Midbrain (tissue), 1 donor: ENCODE data around the gene BPIFA2.

Experiments
- DNase-seq: peaks from one replicate; lab custom pipeline; 2025; lab: John Stamatoyannopoulos, UW

BPIFA2 gene

DNA sequence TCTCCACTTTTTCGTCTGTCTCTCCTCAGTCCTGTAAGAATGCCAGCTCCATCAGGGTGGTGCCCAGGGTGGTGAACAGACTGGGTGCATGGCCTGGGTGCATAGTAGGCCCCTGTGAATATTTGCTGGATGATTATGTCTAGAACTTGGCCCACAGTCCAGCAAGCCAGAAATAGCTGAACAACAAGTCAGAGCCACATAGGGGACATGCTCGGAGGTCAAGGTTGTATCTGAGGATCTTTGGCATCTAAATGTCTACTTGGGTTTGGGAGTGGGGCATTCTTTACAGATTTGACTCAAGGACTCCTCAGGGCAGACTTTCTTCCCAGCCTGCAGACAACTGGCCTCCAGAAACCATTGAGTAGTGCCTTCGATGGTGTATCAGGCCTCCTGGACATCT, 31.1 kb downstream of the BPIFA2 start:
- no peak for DNase-seq

DNA sequence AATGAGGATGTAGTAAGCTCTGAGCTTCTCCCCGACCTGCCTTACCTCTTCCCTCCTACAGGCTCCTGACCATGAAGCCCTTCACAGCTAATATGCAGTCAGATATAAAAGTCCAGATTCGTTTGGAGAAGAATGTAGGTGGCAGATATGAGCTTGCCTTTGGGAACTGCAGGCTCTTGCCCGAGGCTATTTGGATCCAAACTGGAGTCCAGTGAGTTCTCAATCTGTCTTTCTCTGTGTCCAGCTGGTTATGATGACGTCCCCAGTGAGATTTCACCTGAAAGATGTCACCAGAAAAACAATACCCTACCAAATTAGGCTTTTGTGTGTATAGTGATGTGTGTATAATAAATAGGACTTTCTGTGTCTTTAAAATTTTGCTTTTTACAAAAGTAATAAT, 34.5 kb downstream of the BPIFA2 start:
- no peak for DNase-seq

DNA sequence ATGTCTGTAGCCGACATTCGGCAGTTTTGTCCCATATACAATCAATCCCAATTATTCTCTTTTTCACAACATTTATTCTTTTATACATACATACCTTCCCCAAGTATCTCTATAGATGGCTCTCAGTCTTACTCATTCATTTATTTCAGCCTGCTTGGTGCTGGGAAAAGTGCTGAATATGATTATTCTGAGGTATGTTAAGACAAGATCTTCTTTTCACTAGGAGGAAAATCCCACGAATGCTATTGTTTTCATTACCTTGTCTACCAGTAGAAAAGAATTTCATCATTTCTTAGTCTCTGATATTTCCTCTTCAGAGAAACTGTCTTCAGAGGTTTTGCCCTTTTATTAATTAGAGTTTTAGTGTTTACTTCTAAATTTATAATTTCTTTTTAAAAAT, 35.5 kb downstream of the BPIFA2 start:
- no peak for DNase-seq

DNA sequence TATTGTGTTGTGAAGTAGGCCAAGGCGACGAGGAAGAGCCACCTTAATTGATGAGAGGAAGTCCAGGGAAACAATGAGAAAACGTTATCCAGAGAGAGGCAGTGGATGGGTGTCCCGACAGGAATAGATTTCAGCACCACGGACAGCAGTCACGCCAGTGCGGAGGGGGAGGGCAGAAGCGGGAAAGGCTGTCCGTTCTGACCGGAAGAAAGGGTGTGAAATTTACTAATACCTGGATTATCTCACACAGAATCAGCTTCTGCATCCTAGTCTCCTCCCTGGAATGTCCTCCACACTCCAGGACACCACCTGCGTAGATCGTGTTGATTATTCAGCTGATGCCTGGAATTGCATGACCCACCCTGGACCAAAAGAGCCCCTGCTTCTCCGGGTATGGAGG, 41.8 kb downstream of the BPIFA2 start:
- peak; percentile 44 for DNase-seq

DNA sequence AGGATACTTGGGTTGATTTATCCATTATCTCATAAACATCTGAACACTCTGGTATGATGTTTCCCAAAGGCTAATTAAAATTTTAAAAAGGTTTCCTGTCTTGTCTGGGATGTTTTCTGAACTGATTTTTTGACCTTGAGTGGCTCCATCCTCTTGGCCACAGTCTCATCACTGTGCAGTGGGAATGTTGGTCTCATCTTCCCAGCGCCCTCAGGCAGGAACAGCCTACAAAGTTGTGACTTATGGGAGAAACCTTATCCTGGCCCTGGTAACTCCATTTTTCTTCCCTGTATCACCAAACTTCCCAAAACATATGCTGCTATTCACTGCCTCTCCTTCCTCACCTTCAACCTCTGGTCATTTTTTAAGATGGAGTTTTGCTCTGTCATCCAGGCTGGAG, 42.4 kb downstream of the BPIFA2 start:
- no peak for DNase-seq

DNA sequence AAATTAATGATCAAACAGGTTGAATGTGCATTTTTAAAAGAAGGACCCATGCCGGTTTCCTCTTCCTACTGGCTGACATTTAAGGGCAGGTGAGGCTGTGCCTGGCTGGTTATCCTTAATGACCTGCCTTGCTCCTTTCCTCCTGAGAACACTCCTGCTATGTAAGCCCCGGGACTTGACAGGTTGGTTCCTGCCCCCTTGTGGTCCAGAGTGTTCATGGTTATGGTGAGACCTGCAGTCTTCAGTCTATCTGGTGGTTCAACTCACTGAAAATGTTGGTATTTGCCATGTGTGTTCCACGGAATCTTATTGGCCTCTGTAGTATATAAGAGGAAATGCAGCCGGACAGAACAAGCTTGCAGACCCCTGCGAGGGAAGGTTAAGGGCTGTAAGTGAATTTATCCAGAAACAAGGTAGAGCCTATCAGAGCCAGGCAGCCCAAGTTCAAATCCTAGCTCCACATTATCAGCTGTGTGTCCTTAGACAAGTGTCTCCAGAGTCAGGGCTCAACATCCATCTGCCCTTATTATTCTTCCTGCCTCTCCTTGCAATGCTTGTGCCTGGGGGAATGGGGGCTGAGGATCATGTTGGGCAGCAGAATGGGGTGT, 44.0 kb downstream of the BPIFA2 start:
- no peak for DNase-seq

DNA sequence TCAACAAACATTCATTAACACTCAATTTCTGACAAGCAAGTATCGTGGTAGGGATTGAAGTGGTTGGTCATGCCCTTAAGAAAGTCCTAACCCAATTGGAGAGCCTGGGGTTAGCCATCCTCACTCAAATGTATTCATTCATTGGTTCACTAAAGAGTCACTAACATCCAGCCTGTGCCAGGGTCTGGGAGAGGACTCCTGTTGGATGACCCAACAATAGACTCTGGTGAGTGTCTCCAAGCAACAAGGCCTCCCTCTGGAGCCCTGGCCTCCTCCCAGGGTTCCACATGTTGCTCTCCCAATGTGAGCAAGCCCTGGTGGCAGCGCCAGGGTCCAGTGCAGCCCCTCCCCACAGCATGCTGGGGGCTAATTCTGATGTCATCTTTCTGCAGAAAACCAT, 49.1 kb downstream of the BPIFA2 start, which contains the start of gene BPIFA3:
TSS of gene BPIFA3 (plus strand) at position 301 of the 400 bp plus-strand sequence. CDS start 185 bp downstream, outside the sequence.
- DNase-seq = no peak

DNA sequence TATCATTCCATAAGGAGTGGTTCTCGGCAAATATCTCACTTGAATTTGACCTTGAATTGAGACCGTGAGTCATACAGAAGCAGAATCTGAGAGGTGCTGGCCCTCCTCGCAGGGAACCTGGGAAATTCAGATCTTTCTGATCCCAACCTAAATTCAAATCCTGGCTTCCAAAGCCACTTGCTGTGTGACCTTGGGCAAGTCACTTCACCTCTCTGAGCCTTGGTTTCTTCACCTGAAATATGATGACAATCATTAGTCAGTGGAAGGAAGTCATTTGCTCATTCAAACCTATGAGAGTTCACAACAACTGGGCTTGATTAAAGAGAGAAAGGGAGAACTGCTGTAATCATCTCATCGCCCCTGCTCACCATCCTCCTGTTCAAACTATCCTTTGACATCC, 56.4 kb downstream of the BPIFA2 start:
- no peak for DNase-seq

DNA sequence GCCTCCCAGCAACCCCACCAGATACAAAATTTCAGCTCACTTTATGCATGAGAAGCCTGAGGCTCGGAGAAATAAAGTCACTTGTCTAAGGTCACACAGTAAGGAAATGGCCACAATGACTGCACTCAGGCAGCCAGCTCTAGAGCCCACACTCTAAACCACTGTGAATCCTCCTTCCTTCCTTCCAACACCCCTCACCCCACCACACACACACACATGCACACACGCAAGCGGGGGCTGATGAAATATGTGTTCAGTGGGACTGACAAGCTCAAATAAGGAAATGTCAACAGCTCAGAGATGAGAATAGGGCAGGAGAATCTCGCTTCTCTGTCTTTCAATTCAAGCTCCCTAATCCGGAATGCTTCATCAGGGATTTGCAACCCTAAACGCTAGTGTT, 61.9 kb downstream of the BPIFA2 start:
- DNase-seq = no peak
